HG03175 (cell line): Measurements from ENCODE around the gene DQX1.
"Not testable (repeated sequence)": the region's sequence is repeated elsewhere in the genome, so short reads cannot be mapped to it uniquely, and the experiment has no call there.

Experiments
- ATAC-seq: cut with Tn5 transposase; IDR thresholded peaks from one replicate; pipeline ENCODE4 v1.9.1; 2021; ENCODE audit warnings: mild to moderate bottlenecking, moderate library complexity; ENCODE audit not compliant: unreplicated experiment

DQX1 gene, protein sequence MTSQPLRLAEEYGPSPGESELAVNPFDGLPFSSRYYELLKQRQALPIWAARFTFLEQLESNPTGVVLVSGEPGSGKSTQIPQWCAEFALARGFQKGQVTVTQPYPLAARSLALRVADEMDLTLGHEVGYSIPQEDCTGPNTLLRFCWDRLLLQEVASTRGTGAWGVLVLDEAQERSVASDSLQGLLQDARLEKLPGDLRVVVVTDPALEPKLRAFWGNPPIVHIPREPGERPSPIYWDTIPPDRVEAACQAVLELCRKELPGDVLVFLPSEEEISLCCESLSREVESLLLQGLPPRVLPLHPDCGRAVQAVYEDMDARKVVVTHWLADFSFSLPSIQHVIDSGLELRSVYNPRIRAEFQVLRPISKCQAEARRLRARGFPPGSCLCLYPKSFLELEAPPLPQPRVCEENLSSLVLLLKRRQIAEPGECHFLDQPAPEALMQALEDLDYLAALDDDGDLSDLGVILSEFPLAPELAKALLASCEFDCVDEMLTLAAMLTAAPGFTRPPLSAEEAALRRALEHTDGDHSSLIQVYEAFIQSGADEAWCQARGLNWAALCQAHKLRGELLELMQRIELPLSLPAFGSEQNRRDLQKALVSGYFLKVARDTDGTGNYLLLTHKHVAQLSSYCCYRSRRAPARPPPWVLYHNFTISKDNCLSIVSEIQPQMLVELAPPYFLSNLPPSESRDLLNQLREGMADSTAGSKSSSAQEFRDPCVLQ

DNA sequence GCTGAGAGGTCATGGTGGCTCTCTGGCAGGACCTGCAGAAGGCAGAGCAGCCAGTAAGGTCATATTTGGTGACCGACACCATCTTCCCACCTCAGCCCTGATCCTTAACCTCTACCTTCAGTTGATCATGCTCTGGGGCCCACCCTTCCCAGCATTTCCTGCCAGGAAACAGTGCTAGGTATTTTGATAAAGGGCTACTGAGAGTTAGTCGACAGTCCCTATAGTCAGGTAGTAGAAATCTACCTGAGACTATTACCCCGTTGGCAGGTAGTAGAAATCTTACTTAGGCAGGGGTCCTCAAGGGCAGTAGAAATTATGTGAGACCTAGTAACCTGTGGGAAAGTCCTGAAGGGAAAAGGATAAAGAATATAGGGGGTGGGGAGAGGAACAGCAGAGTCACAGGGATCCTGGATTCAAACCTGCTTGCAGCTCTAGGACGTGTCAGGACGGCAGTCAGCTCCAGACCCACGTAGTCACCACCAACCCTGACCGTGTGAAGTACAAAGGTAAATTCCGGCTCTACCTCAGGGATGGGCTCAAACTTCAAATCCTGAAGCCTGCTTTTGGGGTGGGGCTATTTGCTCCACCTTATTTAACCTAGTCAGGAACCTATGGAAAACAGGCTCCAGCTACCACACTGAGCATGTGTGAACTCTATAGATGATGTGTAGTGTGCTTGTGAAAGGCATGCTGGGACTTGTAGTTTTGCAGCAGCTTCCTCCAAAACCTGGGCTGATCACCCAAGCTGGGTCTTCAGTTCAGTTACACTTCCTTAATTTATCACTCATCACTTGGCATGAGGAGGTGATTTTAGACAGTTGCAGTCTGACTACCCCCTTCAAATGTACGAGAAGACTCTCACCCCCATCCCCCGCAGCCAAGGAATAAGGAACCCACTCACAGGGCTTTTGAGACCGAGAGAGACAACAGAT is at the start of gene DQX1:
TSS of gene DQX1 (minus strand) at position 515 of the 932 bp plus-strand sequence. CDS start at position 13, 502 bp downstream.
- ATAC-seq, result no peak

DNA sequence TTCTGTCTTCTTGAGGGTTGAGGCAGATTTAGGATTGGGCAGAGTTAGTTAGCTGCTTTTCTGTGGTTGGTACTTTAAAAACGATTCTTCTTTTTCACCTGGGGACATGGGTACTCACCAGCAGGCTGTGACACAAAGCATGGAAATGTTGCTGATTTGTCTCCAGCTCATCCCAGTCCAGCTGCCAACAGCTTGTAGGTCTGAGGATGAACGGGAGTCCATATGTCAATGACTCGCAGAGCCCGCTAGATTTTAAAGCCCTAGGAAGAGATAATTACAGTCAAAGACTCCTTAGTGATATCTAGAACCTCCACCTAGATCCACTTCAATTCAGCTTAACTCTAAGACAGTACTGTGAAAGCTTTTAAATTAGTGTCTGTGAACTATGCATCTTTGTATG is 49.3 kb upstream of the DQX1 start:
- ATAC-seq, result no peak

DNA sequence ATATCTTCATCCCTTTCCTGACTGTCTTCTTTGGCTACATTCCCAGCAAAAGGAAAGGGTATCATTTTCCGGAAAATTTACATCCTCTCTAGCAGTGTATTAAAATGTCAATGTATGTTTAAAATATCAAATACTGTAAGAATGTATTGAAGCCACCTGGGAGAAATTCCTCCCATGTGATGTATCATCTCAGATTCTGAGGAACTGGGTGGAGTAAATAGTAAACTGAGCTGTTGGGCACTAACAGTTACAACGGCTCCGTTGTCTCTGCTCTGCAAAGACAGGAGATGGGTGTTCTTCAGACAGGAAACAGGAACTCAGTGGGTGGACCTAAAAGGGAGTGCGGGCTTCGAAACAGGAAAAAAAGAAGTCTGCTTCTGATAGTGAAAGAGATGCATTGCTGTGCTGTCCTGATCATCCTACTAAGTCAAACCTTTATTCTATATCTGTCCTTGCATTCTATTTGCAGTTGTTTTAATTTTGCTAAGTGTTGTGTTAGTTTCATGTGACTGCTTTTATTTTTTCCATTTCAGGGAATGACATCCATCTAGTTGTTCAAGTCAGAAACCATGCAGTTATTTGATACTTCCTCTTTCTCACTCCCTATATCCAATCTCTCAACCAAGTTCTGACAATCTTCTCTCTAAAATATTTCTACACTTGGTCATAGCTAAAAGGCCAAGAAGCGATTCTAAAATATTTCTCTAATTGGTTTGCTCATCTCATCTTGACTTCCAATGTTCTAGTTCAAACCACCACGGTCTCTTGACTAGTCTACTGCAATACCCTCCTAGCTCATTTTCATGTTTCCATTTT is 47.9 kb upstream of the DQX1 start:
- no peak for ATAC-seq

DNA sequence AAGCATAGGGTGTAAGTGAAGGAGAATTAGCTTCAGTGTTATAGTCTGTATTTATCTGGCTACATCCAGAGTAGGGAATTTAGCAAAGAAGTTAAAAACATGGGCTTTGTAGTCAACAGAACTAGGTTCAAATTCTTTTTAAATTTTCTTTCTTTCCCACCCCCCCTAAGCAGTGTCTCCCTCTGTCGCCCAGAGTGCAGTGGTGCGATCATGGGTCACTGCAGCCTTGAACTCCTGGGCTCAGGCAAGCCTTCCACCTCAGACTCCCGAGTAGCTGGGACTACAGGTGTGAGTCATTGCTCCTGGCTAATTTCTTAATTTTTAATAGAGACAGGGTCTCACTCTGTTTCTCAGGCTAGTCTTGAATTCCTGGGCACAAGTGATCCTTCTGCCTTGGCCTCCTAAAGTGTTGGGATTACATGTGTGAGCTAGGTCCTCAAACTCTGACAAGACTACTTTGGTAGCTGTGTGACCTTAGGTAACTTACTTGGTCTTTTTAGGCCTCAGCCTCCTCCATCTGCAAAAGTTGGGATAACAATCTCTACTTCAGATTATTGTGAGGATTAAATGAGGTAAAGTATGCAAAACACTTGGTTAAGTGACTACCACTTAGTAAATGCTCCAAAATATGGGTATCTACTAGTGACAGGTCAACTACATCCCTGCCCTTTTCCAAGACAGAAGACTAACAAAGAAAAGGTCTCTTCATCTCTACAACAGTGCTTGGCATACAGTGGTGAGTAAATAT is 46.3 kb upstream of the DQX1 start:
- no peak for ATAC-seq

DNA sequence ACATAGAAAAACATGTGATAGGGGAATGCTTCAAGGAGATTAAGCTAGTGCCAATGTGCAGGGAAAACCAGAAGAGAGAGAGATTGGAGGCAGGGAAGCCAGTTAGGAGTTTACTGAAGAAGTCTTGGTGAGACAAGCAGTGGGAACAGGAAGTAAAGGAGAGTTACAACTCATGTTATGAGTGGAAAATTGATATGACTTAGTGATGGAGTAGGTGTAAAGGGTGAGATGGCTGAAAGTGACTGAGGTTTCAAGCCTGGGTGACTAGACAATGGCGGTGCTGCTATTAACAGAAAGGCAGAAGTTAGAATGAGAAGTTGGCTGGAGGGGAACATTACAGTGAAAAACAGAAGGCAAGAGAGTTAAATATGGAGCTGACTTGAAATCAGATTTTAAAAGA is 45.0 kb upstream of the DQX1 start:
- peak; percentile 73 for ATAC-seq

DNA sequence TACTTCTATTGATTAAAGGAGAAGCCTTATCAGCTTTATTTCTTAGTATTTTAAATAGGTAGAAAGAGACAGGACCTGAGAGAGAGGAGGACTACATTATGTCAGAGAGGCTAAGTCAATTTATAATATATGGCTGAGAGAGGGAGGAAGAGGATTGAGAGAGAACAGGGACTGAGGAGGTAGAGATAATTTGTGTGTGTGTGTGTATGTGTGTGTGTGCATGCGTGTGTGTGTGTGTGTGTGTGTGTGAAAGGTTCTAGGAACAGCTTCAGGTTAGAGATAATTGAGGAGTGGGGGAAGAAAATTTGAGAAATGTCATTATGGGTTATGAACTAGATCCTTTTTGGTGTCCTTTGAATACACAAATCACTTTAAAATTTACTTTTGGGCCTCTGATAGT is 43.7 kb upstream of the DQX1 start:
- no peak for ATAC-seq

DNA sequence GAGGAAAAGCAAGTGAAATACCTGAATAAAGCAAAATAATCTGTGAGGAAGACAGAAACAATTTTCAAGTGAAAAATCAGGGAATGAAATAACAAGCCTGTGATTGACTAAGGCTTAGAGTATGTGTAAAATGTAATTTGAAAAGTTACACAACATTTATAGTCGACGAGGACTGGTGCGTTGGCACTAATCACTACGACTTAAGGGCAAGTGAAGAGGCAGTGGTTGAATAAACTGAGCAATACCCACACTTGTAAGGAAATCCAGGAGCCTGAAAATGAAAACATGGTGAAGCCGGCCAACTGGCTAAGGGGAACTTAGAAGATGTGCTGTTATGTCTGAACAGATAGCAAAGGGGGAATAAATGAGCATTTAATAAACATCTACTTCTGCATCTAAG is 41.9 kb upstream of the DQX1 start:
- ATAC-seq, result no peak

DNA sequence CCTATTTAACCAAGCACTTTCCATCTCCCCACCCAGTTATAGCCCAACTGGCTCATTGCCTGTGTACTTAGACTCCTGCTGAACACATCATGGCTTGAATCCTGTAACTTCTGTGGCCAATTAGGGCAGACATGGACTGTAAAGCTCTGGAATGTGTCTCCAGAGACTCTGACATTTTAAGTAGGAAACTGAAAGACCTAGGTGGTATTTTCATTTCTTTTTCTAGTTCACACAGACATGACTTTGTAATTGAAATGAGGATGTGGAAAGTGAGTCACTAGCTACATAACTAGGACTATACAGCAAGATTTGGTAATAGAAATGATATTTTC is 40.7 kb upstream of the DQX1 start:
- no peak for ATAC-seq

DNA sequence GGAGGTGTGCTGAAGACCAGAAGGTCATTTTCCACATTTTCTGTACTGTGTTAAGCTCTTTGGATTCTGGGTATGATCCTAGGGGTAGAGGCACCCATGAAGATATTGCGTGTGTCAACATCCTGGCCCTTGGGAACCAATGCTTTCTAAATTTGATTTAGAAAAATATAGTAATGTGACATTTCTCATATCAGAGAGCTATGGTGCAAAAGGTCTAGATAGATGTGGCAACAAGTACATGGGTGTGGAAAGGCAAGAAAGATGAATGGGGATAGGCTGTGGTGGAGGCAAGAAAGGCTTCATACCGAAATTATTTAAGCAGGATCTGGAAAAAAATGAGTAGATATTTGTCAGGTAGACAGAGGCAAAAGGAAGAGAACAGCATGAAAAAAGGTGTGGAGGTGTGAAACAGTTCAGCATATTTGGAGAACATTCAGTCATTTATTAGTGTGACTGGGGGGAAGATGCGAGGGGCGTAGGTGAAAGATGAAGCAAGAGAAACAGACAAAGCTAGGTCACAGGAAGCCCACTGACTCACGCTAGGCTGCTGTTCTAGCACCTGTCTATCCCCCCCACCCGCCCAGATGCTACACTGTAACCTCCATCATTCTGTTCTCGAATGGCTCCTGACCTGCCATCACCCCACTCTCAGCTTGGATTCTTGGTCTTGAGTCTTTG is 40.2 kb upstream of the DQX1 start:
- no peak for ATAC-seq

DNA sequence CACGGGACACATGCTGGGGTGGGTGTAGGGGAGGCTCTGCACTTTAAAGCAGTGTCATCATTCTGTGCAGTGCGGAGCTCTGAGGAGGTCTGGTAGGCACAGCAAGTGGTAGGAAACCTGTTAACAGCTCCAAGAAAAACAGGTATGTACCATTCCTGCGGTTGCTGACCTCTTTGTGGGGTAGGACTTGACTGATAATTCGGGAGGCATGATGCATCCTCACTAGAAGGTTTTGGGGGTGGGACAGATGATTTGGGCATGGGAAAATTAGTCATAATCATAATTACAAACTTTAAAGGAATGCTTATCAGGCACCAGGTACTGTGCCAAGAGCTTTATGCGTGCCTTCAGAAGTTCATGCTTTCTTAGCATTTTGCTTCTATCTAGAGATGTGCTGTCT is 38.2 kb upstream of the DQX1 start:
- no peak for ATAC-seq

DNA sequence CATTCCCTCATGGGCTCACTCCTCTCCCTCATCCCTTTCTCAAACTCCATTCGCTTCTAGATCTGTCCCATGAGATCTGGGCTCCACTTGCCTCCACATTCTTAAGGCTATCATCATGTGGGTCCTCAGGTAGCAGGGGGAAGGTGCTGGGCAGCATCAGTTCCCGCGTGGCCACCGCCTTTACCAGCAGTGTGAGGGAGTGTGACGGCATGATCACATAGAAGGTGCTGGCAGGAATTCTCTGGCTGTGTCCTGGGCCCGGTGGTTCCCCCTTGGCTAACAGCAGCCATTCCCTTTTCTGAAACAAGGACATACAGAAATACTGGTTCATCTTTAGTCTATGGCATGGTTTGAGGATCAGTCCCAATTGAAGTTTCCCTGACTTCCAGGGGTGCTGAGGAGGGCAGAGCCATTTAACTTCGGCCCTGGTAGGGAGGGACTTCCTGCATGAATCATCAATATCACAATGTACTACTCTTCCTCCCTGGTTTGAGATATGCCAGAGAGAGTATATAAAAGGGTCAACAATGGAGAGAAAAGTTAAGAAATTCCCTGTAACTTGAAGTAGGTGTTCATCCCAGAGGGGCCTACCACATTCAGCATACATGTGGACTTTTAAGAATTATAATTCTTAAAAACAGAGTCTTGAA is 36.2 kb upstream of the DQX1 start:
- no peak for ATAC-seq

DNA sequence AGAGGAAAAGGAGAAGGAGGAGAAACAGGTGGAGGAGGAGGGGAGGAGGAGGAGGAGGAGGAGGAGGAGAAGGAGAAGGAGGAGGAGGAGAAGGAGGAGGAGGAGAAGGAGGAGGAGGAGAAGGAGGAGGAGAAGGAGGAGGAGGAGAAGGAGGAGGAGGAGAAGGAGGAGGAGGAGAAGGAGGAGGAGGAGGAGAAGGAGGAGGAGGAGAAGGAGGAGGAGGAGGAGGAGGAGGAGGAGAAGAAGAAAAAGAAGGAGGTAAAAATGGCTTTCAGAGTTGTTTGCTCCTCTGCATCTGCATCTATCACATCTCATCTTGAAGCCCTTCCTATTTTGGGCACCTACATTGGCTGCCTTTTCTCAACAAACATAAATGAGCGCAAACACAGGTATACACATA is 35.0 kb upstream of the DQX1 start:
- ATAC-seq, result not testable (repeated sequence)

DNA sequence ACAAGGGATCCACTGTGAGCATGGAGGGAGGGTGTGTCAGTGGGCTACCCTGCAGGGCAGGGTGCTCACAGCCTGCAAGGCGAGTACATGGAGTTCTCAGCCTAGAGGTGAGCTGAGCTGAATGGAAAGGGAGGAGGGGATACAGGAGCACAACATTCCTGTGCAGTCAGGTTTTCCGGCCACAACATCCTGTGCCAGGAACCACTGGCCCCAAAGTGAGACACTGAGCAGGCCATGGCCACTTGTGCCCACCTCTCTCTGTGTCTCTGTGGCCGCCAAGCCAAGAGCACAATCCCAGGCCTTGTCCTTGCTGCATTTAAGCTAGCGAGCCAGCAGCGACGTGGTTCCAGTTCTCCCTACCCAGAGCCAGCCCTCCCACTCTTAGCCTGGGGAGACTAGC is 34.6 kb upstream of the DQX1 start:
- no peak for ATAC-seq

DNA sequence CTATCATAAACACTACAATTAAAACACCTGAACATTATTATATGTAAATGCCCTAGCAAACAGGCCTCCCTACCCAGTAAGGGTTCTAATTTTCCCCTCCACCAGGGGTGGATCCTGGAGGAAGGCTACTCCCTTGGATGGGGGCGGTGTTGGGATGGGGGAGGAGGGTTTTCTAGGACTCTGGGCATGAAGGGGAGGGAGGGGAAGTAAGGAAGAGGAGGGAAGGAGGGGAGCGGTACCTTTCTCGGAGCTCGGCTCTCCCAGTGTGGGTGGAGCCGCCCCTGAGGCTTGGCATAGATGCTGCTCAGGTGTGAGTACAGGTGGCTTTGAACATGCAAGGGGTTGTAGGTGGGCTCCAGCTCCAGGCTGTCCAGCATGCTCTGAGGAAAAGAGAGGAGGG is 33.9 kb upstream of the DQX1 start:
- ATAC-seq, result no peak

DNA sequence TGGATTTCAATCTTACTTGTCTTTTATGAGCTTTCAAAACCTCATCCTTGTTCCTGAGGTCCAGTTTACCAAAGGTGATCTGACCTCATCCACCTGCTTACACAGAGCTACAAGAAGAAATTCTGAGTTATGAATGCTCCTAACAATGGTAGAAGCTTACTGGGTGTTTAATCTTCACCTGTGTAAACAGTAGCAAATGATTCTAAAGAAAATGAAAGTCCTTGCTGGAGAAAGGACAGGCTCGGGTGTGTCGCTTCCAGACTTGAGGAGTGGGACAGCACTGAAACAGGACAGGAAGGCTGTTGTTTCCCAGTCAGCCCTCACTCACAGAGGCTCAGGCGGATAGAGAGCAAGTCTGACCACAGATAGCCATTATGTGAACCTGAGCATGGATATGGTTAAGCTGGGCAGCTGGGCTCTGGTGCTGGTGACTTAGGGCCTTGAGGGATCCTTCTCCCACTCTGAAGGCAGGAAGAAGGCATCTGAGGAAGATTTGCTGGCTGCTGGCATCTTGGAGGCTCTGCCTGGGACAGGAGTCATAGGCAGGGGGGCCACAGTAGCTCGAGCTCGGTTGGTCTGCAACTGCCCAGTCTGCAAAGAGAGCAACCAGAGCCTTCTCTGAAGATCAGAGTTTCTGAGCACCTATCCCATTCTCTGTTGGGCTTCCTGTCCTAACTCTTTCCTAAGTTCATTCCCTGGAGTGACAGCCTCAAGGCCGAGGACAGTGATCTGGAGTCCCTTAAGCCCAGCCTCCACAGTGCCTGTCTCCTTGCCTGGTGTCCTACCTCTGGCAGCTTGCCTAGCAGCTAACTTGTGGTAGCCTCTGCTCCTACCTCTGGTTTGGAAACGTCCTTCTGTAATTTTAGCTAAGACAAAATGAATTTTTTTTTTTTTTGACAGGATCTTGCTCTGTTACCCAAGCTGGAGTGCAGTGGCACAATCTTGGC is 32.5 kb upstream of the DQX1 start:
- ATAC-seq, result no peak

DNA sequence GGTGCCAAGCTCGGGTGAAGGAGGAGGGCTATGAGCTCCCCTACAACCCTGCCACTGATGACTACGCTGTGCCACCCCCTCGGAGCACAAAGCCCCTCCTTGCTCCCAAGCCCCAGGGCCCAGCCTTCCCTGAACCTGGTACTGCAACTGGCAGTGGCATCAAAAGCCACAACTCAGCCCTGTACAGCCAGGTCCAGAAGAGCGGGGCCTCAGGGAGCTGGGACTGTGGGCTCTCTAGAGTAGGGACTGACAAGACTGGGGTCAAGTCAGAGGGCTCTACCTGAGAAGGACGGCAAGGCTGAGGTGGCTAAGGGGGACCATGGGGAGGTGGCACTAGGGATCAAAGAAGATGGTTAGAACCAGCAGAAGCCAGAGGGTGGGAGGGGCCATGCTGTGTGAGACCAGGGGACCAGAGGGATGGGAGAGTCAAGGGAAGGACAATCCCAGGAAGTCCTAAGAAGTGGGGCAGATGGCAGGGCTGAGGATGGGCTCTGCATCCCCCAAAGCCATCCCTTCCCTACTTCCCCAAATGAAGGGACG is 30.9 kb upstream of the DQX1 start:
- no peak for ATAC-seq

DNA sequence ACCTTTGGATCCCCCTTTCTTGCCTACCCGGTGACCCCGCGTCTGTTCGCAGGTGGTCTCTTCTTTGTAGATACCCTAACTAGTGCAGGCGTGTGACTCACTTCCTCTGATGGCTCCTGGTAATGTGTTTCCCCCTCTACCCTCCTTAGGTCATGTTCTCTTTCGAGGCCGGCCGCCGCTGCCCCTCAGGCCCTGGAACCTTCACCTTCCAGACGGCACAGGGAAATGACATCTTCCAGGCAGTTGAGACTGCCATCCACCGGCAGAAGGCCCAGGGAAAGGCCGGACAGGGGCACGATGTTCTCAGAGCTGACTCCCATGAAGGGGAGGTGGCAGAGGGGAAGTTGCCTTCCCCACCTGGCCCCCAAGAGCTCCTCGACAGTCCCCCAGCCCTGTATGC is 30.1 kb upstream of the DQX1 start:
- no peak for ATAC-seq
